Measurements from ENCODE around the gene CDH24. TPM values are rescaled to one million over a fixed set of nuclear protein-coding genes. Genes with fewer than 3 reads are reported as not detected.
A peak's percentile ranks its signal among the peaks of the same experiment; 100 is the strongest.
"Not testable (repeated sequence)": the region's sequence is repeated elsewhere in the genome, so short reads cannot be mapped to it uniquely, and the experiment has no call there.

Gene CDH24
- total RNA-seq, 2 experiments from 2014 or later = 1.6 to 1.8 TPM

GRCh38 chr14:23013749-23014054, 43.6 kb downstream of the CDH24 start:
- H3K9me3 Mint-ChIP-seq (ENCODE audit: insufficient read depth); H3K27ac Mint-ChIP-seq; DNase-seq; ATAC-seq; H3K4me3 Mint-ChIP-seq; H3K27me3 Mint-ChIP-seq (ENCODE audit: low read depth); H3K36me3 Mint-ChIP-seq (ENCODE audit: low read depth); POLR2A ChIA-PET: not testable (repeated sequence)
- CTCF ChIA-PET = interaction anchor here (1.0 to 8.0 kb wide), 5 partner anchors 19 to 353 kb away, joined by 4 to 42 read pairs (median 8); no protein-coding TSS in a partner anchor
- H3K4me1 Mint-ChIP-seq (ENCODE audit: low read depth) = peaks cover 18% of the 10 kb centered on the region

GRCh38 chr14:23013054-23013748, 44.1 kb downstream of the CDH24 start:
- ChIA-PET CTCF (interaction anchor here (1.0 to 8.0 kb wide), 6 partner anchors 9 to 353 kb away, joined by 3 to 42 read pairs (median 4); no protein-coding TSS in a partner anchor), POLR2A (no interaction called here)
- DNase-seq = no peak
- no peaks in the 10 kb centered on the region for H3K9me3 Mint-ChIP-seq (ENCODE audit: insufficient read depth)
- peaks cover 23% of the 10 kb centered on the region for H3K4me1 Mint-ChIP-seq (ENCODE audit: low read depth)
- no peak for ATAC-seq
- H3K27me3 Mint-ChIP-seq (ENCODE audit: low read depth) = no peaks in the 10 kb centered on the region
- no peak overlapping the region for H3K4me3 Mint-ChIP-seq
- H3K27ac Mint-ChIP-seq = no peak overlapping the region
- H3K36me3 Mint-ChIP-seq (ENCODE audit: low read depth) = peaks cover 5% of the 10 kb centered on the region

- peak within 1 kb of the TSS; percentile 92 for H3K27ac Mint-ChIP-seq
- peaks cover 5% of the 10 kb centered on the region for H3K36me3 Mint-ChIP-seq (ENCODE audit: low read depth)
- H3K4me3 Mint-ChIP-seq = peak within 1 kb of the TSS; percentile 90
- H3K27me3 Mint-ChIP-seq (ENCODE audit: low read depth) = no peaks in the 10 kb centered on the region
- ChIA-PET CTCF (interaction anchor here (1.0 to 8.0 kb wide), 3 partner anchors 15 to 48 kb away, joined by 4 to 42 read pairs (median 25); partner anchors contain the start of gene CDH24), POLR2A (no interaction called here)
- no peaks in the 10 kb centered on the region for H3K9me3 Mint-ChIP-seq (ENCODE audit: insufficient read depth)
- DNase-seq (peak; percentile 88), ATAC-seq (peak; percentile 37)
- H3K4me1 Mint-ChIP-seq (ENCODE audit: low read depth) = peaks cover 48% of the 10 kb centered on the region
Measured at GRCh38 chr14:23009939-23010726, 47.2 kb downstream of the CDH24 start, which contains the start of gene C14orf93. C14orf93 (minus strand) TSS chr14:23010143; CDS start chr14:22999023, 11,120 bp downstream.

GRCh38 chr14:23009483-23009938, 47.8 kb downstream of the CDH24 start:
- CTCF ChIA-PET = interaction anchor here (4.0 to 4.1 kb wide), 4 partner anchors 15 to 59 kb away, joined by 39 to 121 read pairs (median 98); partner anchors contain the start of genes AJUBA and CDH24
- H3K36me3 Mint-ChIP-seq (ENCODE audit: low read depth) = peaks cover 5% of the 10 kb centered on the region
- DNase-seq (no peak), ATAC-seq (no peak)
- H3K27ac Mint-ChIP-seq = peak overlapping the region; percentile 92
- peak overlapping the region; percentile 90 for H3K4me3 Mint-ChIP-seq
- H3K4me1 Mint-ChIP-seq (ENCODE audit: low read depth) = peaks cover 51% of the 10 kb centered on the region
- POLR2A ChIA-PET = no interaction called here
- no peaks in the 10 kb centered on the region for H3K27me3 Mint-ChIP-seq (ENCODE audit: low read depth)
- no peaks in the 10 kb centered on the region for H3K9me3 Mint-ChIP-seq (ENCODE audit: insufficient read depth)

- H3K4me1 Mint-ChIP-seq (ENCODE audit: low read depth) = peaks cover 51% of the 10 kb centered on the region
- H3K4me3 Mint-ChIP-seq = peak overlapping the region; percentile 90
- ChIA-PET POLR2A (interaction anchor here (2.8 kb wide), 1 partner anchor 90 kb away, joined by 9 read pairs; the partner anchor contains the start of gene RBM23), CTCF (interaction anchor here (0.7 to 4.1 kb wide), 7 partner anchors 13 to 60 kb away, joined by 3 to 121 read pairs (median 39); partner anchors contain the start of genes AJUBA and CDH24)
- H3K36me3 Mint-ChIP-seq (ENCODE audit: low read depth) = peaks cover 5% of the 10 kb centered on the region
- no peak for DNase-seq
- ATAC-seq = no peak
- H3K27me3 Mint-ChIP-seq (ENCODE audit: low read depth) = no peaks in the 10 kb centered on the region
- peak overlapping the region; percentile 92 for H3K27ac Mint-ChIP-seq
- H3K9me3 Mint-ChIP-seq (ENCODE audit: insufficient read depth) = no peaks in the 10 kb centered on the region
Measured at GRCh38 chr14:23008831-23009230, 48.5 kb downstream of the CDH24 start.

GRCh38 chr14:23006544-23007419, 50.5 kb downstream of the CDH24 start:
- ATAC-seq (peak; percentile 99), DNase-seq (peak; percentile 98)
- peak overlapping the region; percentile 98 for H3K27ac Mint-ChIP-seq
- H3K4me1 Mint-ChIP-seq (ENCODE audit: low read depth) = peaks cover 51% of the 10 kb centered on the region
- peak overlapping the region; percentile 94 for H3K4me3 Mint-ChIP-seq
- CTCF ChIA-PET = interaction anchor here (0.7 to 4.1 kb wide), 29 partner anchors 10 to 446 kb away, joined by 3 to 121 read pairs (median 6); partner anchors contain the start of genes ACIN1, AJUBA, C14orf119 and CDH24
- no peaks in the 10 kb centered on the region for H3K9me3 Mint-ChIP-seq (ENCODE audit: insufficient read depth)
- peaks cover 5% of the 10 kb centered on the region for H3K36me3 Mint-ChIP-seq (ENCODE audit: low read depth)
- POLR2A ChIA-PET = interaction anchor here (0.6 to 2.8 kb wide), 22 partner anchors 11 to 1496 kb away, joined by 3 to 21 read pairs (median 4); partner anchors contain the start of genes C14orf119, DAD1, METTL3 and OXA1L
- H3K27me3 Mint-ChIP-seq (ENCODE audit: low read depth) = no peaks in the 10 kb centered on the region

GRCh38 chr14:23006188-23006534, 51.2 kb downstream of the CDH24 start:
- Mint-ChIP-seq H3K4me3 (peak overlapping the region; percentile 94), H3K9me3 (ENCODE audit: insufficient read depth) (no peaks in the 10 kb centered on the region), H3K36me3 (ENCODE audit: low read depth) (peaks cover 5% of the 10 kb centered on the region), H3K27me3 (ENCODE audit: low read depth) (no peaks in the 10 kb centered on the region), H3K4me1 (ENCODE audit: low read depth) (peaks cover 49% of the 10 kb centered on the region), H3K27ac (peak overlapping the region; percentile 98)
- ChIA-PET POLR2A (interaction anchor here (1.1 to 2.8 kb wide), 11 partner anchors 10 to 443 kb away, joined by 3 to 21 read pairs (median 9); partner anchors contain the start of genes DAD1, PSMB5 and RBM23), CTCF (interaction anchor here (0.7 to 4.1 kb wide), 21 partner anchors 12 to 445 kb away, joined by 3 to 121 read pairs (median 8); partner anchors contain the start of genes ACIN1, AJUBA, C14orf119 and CDH24)
- no peak for DNase-seq
- no peak for ATAC-seq

- peak overlapping the region; percentile 94 for H3K4me3 Mint-ChIP-seq
- no peak for DNase-seq
- no peak for ATAC-seq
- ChIA-PET POLR2A (interaction anchor here (1.1 to 2.6 kb wide), 4 partner anchors 10 to 443 kb away, joined by 3 to 21 read pairs (median 12); partner anchors contain the start of gene PSMB5), CTCF (interaction anchor here (1.0 to 4.1 kb wide), 15 partner anchors 11 to 435 kb away, joined by 3 to 121 read pairs (median 11); partner anchors contain the start of genes ACIN1, AJUBA, C14orf119 and CDH24)
- H3K27me3 Mint-ChIP-seq (ENCODE audit: low read depth) = no peaks in the 10 kb centered on the region
- H3K36me3 Mint-ChIP-seq (ENCODE audit: low read depth) = peaks cover 5% of the 10 kb centered on the region
- no peaks in the 10 kb centered on the region for H3K9me3 Mint-ChIP-seq (ENCODE audit: insufficient read depth)
- H3K4me1 Mint-ChIP-seq (ENCODE audit: low read depth) = peaks cover 49% of the 10 kb centered on the region
- H3K27ac Mint-ChIP-seq = peak overlapping the region; percentile 98
Measured at GRCh38 chr14:23005451-23006187, 51.7 kb downstream of the CDH24 start.

GRCh38 chr14:23004274-23004673, 53.0 kb downstream of the CDH24 start:
- H3K4me3 Mint-ChIP-seq; H3K27ac Mint-ChIP-seq; POLR2A ChIA-PET; H3K36me3 Mint-ChIP-seq (ENCODE audit: low read depth); DNase-seq; H3K9me3 Mint-ChIP-seq (ENCODE audit: insufficient read depth); H3K27me3 Mint-ChIP-seq (ENCODE audit: low read depth); ATAC-seq: not testable (repeated sequence)
- peaks cover 39% of the 10 kb centered on the region for H3K4me1 Mint-ChIP-seq (ENCODE audit: low read depth)
- CTCF ChIA-PET = interaction anchor here (1.3 to 1.4 kb wide), 2 partner anchors 10 to 18 kb away, joined by 4 to 5 read pairs; no protein-coding TSS in a partner anchor

DNA sequence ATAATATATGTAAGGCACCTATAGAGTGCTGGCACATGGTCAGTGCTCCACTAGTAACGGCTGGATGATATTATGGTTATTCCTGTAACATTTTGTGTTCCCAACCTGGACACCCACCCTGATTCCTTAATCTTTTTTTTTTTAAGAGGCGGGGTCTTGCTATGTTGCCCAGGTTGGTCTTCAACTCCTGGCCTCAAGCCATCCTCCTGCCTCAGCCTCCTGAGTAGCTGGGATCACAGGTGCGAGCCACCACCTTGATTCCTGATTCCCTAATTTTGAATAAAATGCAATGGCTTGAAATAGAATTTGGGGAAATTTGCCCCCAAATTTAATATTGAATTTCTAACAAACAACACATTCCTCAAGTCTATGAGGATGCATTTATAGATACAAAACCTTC, 54.7 kb downstream of the CDH24 start:
- POLR2A ChIA-PET = no interaction called here
- no peak for ATAC-seq
- Mint-ChIP-seq H3K9me3 (ENCODE audit: insufficient read depth) (no peaks in the 10 kb centered on the region), H3K27ac (no peak overlapping the region), H3K27me3 (ENCODE audit: low read depth) (no peaks in the 10 kb centered on the region), H3K36me3 (ENCODE audit: low read depth) (no peaks in the 10 kb centered on the region), H3K4me3 (no peak overlapping the region), H3K4me1 (ENCODE audit: low read depth) (peaks cover 22% of the 10 kb centered on the region)
- DNase-seq = no peak
- CTCF ChIA-PET = no interaction called here

Measured in activated CD8-positive, alpha-beta T cell treated with anti-CD3 and anti-CD28 coated beads, Interleukin-2, amount 10 ng/mL, durations not matched to agents 7 days and 5 days (primary cell).